GM20000 (cell line): ENCODE results near the gene RTL10.

Experiments
- DNase-seq: peaks from one replicate; pipeline ENCODE4 v3.0.0; 2012; ENCODE audit warnings: low spot score
- TF ChIP-seq, protein P1 (sequence below): IDR thresholded peaks from 2 replicates; pipeline ENCODE4 v1.5.1; 2012; ENCODE audit warnings: mild to moderate bottlenecking, control low read depth; ENCODE audit errors: extremely low read depth, missing control alignments

RTL10 gene

DNA sequence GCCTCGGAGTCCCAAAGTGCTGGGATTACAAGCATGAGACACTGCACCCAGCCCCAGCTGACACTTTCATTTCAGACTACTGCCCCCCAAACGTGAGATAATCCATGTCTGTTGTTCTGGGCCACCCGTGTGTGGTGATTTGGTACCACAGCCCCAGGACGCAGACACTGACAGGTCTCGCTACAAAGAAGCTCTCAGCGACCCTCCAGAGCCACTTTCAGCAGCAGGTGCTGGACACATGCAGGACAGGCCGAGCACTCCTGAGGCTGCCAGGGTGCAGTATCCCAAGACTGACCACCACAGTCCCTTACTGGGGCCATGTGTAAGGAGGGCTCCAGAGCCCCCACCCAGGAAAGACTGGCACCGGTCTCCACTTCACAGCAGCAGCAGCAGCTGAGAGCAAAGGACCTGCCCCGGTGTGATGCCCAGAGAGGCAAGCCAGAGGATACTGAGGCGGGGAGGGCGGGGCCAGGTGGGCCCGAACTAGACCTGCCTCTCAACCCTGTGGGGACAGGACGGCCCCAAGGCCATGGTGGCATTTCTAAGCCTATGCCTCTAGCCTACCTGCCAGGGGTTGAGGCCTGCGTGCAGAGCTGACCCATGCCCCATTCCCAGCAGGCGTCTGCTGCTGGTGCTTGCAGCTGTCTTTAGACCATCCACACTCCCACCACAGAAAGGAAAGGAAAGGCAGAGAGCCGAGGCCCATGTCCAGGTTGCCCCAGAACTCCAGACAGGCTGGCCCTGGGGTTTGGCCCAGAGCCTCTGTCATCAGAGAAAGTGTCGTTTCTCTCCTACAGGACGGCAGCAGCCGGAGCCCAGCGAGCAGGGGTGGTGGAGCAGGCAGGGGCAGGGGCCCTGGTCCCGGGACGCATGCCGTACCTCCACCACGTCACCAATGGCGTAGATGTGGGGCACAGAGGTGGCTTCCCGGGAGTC is 28.0 kb upstream of the RTL10 start:
- TF ChIP-seq, protein P1, sequence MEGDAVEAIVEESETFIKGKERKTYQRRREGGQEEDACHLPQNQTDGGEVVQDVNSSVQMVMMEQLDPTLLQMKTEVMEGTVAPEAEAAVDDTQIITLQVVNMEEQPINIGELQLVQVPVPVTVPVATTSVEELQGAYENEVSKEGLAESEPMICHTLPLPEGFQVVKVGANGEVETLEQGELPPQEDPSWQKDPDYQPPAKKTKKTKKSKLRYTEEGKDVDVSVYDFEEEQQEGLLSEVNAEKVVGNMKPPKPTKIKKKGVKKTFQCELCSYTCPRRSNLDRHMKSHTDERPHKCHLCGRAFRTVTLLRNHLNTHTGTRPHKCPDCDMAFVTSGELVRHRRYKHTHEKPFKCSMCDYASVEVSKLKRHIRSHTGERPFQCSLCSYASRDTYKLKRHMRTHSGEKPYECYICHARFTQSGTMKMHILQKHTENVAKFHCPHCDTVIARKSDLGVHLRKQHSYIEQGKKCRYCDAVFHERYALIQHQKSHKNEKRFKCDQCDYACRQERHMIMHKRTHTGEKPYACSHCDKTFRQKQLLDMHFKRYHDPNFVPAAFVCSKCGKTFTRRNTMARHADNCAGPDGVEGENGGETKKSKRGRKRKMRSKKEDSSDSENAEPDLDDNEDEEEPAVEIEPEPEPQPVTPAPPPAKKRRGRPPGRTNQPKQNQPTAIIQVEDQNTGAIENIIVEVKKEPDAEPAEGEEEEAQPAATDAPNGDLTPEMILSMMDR: no peak
- no peak for DNase-seq

GRCh38 chr22:19880786-19881569 is 26.3 kb upstream of the RTL10 start:
- TF ChIP-seq, protein P1: no peak
- DNase-seq: no peak

- no peak for DNase-seq
- TF ChIP-seq, protein P1: no peak
Observed at GRCh38 chr22:19879992-19880785, 25.5 kb upstream of the RTL10 start.

- TF ChIP-seq, protein P1: no peak
- DNase-seq: no peak
Observed at GRCh38 chr22:19879643-19879991, 24.9 kb upstream of the RTL10 start.

DNA sequence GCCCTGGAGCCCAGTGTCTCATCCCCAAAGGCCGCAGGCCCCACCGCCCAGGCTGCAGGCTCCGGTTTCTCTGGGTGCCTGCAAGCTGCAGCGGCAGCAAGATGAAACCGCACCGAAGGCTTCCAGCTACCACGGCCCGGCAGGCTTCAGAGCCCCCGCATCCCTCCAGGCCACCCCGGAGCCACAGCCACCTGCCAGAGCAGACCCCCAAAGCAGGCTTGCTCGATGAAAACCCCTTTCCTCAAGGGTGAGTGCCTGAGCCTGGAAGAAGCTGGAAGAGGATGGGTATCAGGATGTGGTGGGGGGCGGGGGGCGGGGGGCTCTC is 24.5 kb upstream of the RTL10 start:
- no peak for DNase-seq
- TF ChIP-seq, protein P1: no peak

GRCh38 chr22:19878461-19879245 is 24.0 kb upstream of the RTL10 start:
- TF ChIP-seq, protein P1: no peak
- DNase-seq: no peak
